ENCODE data around the gene POLR1C.
"Not testable (repeated sequence)": the region's sequence is repeated elsewhere in the genome, so short reads cannot be mapped to it uniquely, and the experiment has no call there.

The POLR1C gene

GRCh38 chr6:43497689-43498088 lies 19.2 kb upstream of the POLR1C start:
- TF ChIP-seq CTCF (IDR thresholded peaks at IDR 0.05; ENCODE audit: low read depth, low read length, missing control alignments) = no peak

GRCh38 chr6:43498291-43498690 lies 18.6 kb upstream of the POLR1C start:
- not testable (repeated sequence) for DNase-seq (ENCODE audit: low read depth); H3K4me3 ChIP-seq (ENCODE audit: low read depth, low read length)

More at GRCh38 chr6:43497689-43498088, 19.2 kb upstream of the POLR1C start:
- H3K4me3 ChIP-seq (ENCODE audit: low read depth, low read length) = no peak overlapping the region
- DNase-seq (ENCODE audit: low read depth) = no peak

- DNase-seq (ENCODE audit: low read depth) = no peak
- H3K4me3 ChIP-seq (ENCODE audit: low read depth, low read length) = no peak overlapping the region
- TF ChIP-seq CTCF (IDR thresholded peaks at IDR 0.05; ENCODE audit: low read depth, low read length, missing control alignments) = no peak
Measured at GRCh38 chr6:43499028-43499815, 17.7 kb upstream of the POLR1C start.

GRCh38 chr6:43500921-43501320 lies 16.0 kb upstream of the POLR1C start:
- no peak for DNase-seq (ENCODE audit: low read depth)
- no peak overlapping the region for H3K4me3 ChIP-seq (ENCODE audit: low read depth, low read length)
- TF ChIP-seq CTCF (IDR thresholded peaks at IDR 0.05; ENCODE audit: low read depth, low read length, missing control alignments) = no peak

- TF ChIP-seq CTCF (IDR thresholded peaks at IDR 0.05; ENCODE audit: low read depth, low read length, missing control alignments) = no peak
- no peak for DNase-seq (ENCODE audit: low read depth)
- H3K4me3 ChIP-seq (ENCODE audit: low read depth, low read length) = no peak overlapping the region
Measured at GRCh38 chr6:43502666-43503065, 14.2 kb upstream of the POLR1C start.

GRCh38 chr6:43503443-43503842 lies 13.4 kb upstream of the POLR1C start:
- H3K4me3 ChIP-seq (ENCODE audit: low read depth, low read length) = no peak overlapping the region
- no peak for DNase-seq (ENCODE audit: low read depth)
- no peak for TF ChIP-seq CTCF (IDR thresholded peaks at IDR 0.05; ENCODE audit: low read depth, low read length, missing control alignments)

- TF ChIP-seq CTCF (IDR thresholded peaks at IDR 0.05; ENCODE audit: low read depth, low read length, missing control alignments) = no peak
- no peak for DNase-seq (ENCODE audit: low read depth)
- no peak overlapping the region for H3K4me3 ChIP-seq (ENCODE audit: low read depth, low read length)
Measured at GRCh38 chr6:43504756-43505593, 11.9 kb upstream of the POLR1C start.
